Brain microvascular endothelial cell (primary cell): Measurements from ENCODE around the gene KCNQ5.
A peak's percentile ranks its signal among the peaks of the same experiment; 100 is the strongest.

Experiments used
- DNase-seq: peaks from one replicate; pipeline ENCODE4 v3.0.0-alpha.2; 2020
- H3K27ac ChIP-seq: fragments of 250-450 bp; sonication (Bioruptor Pico); 2 replicates; pipeline ENCODE4 v1.5.1; 2020; ENCODE audit warnings: mild to moderate bottlenecking, moderate library complexity
- H3K27me3 ChIP-seq: fragments of 250-450 bp; sonication (Bioruptor Pico); replicated peaks from 2 replicates; pipeline ENCODE4 v1.5.1; 2020; ENCODE audit warnings: mild to moderate bottlenecking
- H3K36me3 ChIP-seq: fragments of 250-450 bp; sonication (Bioruptor Pico); replicated peaks from 2 replicates; pipeline ENCODE4 v1.5.1; 2020; ENCODE audit warnings: mild to moderate bottlenecking
- H3K4me3 ChIP-seq: 2 replicates; pipeline ENCODE4 v1.5.1; 2011; ENCODE audit warnings: low read depth, mild to moderate bottlenecking, control low read depth, low read length, moderate library complexity
- CTCF ChIP-seq: IDR thresholded peaks from 2 replicates; pipeline ENCODE4 v1.5.1; 2011; ENCODE audit warnings: low read depth, mild to moderate bottlenecking, moderate library complexity, low read length, control low read depth, inconsistent platforms; ENCODE audit errors: missing control alignments
- in situ Hi-C: cut with HindIII; loops from 2 replicates; pipeline ENCODE4 v1.10.0; 2017; ENCODE audit warnings: low sequenced_read_pairs, low pct_ligation_motif_present

KCNQ5 gene

DNA sequence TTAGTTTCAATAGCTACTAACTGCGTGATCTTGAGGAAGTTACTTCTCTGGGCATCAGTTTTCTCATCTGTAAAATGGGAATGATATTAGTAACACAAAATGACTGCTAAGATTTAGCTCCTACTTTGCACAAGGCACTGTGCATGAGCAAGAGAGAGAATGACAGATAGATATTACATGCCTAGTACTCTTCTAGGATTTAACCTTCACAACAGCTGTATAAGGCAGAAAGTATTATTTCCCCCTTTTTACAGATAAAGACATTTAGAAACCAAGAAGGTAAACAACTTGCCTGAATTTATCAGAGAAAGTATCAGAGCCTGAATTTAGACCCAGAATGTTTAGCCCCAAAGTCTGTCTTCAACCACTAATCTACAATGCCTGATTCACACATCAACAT, 321.8 kb downstream of the KCNQ5 start:
- DNase-seq: no peak
- in situ Hi-C loops: no loop called here
- Histone ChIP-seq H3K27ac (no peak overlapping the region), H3K4me3 (no peak overlapping the region), H3K27me3 (no peaks in the 10 kb centered on the region), H3K36me3 (no peaks in the 10 kb centered on the region)
- no peak for TF ChIP-seq CTCF

DNA sequence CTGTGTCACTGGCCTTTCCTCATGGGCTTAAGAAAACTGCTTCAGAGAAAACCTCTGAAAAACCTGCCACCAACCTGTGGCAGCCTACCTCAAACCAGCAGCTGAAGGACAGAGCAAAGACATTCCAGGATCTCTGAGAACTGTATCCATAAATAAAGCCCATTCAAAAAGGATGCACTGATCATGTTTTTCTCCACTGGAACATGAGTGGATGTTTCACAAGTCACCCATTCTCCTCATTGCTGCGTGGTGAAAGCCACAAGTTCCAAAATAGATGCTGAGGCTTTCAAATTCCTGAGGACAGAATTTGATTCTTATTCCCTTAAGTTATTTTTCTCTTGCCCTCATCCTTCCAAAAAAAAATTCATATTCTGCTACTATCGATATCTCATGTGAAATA, 322.8 kb downstream of the KCNQ5 start:
- no peak for TF ChIP-seq CTCF
- H3K27ac ChIP-seq: no peak overlapping the region
- in situ Hi-C loops: no loop called here
- no peaks in the 10 kb centered on the region for H3K27me3 ChIP-seq
- DNase-seq: no peak
- H3K4me3 ChIP-seq: no peak overlapping the region
- H3K36me3 ChIP-seq: no peaks in the 10 kb centered on the region

DNA sequence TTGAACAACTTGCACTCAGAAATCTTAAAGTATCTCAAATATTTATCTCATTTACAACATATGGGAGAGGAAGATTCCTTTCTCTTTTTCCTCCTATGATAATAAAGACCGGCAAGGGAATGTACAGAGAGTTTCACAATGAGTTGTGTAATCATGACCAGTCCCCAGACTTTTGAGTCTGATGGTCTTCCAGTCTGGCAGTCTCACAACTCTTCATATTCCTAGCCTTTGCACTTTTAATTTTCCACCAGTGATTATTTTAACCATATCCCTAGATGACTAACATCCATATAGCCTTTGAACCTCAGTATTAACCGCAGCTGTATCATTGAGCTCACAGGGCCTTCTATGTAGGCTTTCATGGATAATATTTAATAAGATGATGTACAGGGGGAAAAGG, 324.9 kb downstream of the KCNQ5 start:
- Histone ChIP-seq H3K4me3 (no peak overlapping the region), H3K27me3 (no peaks in the 10 kb centered on the region), H3K36me3 (no peaks in the 10 kb centered on the region), H3K27ac (no peak overlapping the region)
- in situ Hi-C loops: no loop called here
- DNase-seq: peak; percentile 64
- no peak for TF ChIP-seq CTCF

- Histone ChIP-seq H3K27me3 (no peaks in the 10 kb centered on the region), H3K27ac (no peak overlapping the region), H3K4me3 (no peak overlapping the region), H3K36me3 (no peaks in the 10 kb centered on the region)
- in situ Hi-C loops: no loop called here
- no peak for DNase-seq
- TF ChIP-seq CTCF: no peak
These were observed 325.7 kb downstream of the KCNQ5 start for GRCh38 chr6:72947534-72947933.

- in situ Hi-C loops: no loop called here
These were observed 326.3 kb downstream of the KCNQ5 start for GRCh38 chr6:72948153-72948552.

More at GRCh38 chr6:72948153-72948552, 326.3 kb downstream of the KCNQ5 start:
- Histone ChIP-seq H3K27ac (no peak overlapping the region), H3K36me3 (no peaks in the 10 kb centered on the region), H3K4me3 (no peak overlapping the region), H3K27me3 (no peaks in the 10 kb centered on the region)
- TF ChIP-seq CTCF: no peak
- DNase-seq: no peak
